HG03139 (cell line): ENCODE data around the gene PPP1R16B.

ENCODE experiments used
- ATAC-seq: cut with Tn5 transposase; IDR thresholded peaks from one replicate; pipeline ENCODE4 v1.9.1; 2021; ENCODE audit not compliant: unreplicated experiment

The PPP1R16B gene

DNA sequence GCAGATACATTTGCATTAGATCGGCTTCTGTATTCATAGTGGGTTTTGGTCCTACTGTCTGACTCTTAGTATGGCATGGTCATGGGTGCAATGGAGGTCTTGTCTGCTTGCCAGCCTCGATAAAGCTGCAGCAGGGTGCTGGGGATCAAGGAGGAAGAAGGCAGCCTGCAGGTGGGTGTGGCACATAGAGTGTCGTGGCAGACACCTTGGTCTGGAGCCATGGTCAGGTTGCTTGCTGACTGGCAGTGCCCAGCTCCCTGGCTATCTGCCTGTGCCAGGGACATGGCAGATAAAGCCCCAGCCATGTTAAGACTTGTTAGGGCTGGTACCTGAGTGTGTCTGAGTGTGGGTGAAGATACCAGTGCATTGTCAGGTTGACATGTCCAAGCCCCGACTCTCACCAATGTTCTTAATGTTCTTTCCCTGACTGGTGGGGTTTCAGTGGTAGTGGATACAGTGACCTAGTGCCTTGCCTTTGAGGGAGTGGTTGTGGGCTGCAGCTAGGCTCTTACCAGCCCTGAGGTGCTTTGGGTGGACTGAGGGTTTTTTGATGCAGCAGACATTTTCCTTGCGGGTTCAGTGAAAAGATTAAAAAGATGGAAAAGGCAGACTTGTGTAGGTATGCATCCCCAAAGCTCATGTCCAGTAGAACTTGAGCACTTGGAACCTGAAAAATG lies 122.5 kb downstream of the PPP1R16B start:
- no peak for ATAC-seq

- ATAC-seq: no peak
Measured at GRCh38 chr20:38930242-38930569, 124.7 kb downstream of the PPP1R16B start.

- ATAC-seq: no peak
Measured at GRCh38 chr20:38931984-38932383, 126.5 kb downstream of the PPP1R16B start.

DNA sequence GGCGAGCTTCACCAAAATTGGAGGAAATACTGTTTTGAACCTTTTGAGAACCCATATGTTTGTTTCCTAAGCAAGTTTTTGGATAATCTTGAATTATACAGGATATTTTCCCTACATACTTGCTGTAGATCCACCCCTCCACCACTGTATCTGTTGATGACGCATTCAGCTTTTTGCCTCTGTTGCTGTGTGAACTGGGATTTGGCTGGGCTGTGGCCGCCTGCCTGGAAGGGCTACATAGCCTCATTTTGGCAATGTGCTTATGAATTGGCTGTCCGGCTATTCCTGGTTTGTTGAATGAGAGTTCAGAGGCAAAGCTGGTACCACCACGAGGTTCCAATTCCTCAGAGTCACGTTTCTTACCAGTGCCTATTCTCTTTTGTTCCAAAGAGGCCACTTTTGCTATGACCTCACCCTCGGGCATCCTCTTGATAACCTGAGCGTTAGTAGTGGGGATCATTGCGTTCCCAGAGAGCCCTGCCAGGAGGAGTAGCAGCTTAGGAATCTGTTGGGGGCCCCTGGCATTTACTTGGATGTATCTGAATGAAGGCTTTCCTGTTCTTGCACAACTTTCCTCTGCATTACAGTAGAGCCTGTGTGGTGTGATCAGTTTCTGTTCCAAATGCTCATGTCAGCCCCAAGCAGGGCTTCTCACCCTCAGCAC lies 127.1 kb downstream of the PPP1R16B start:
- no peak for ATAC-seq

GRCh38 chr20:38934530-38934929 lies 129.0 kb downstream of the PPP1R16B start:
- ATAC-seq: no peak

DNA sequence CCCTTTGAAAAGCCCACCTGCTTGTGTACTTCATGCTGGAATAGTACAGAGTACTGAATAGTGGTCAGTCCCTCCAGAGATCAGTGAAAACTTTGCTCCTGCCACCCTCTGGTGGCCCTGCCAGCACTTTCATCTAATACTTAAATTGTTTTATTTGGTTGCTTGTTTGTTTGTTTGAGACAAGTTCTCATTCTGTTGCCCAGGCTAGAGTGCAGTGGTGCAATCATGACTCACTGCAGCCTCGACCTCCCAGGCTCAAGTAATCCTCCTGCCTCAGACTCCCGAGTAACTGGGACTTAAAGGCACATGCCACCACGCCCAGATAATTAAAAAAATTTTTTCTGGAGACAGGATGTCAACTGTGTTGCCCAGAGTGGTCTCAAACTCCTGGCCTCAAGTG lies 129.8 kb downstream of the PPP1R16B start:
- no peak for ATAC-seq

- no peak for ATAC-seq
Measured at GRCh38 chr20:38935967-38936407, 130.5 kb downstream of the PPP1R16B start.

- ATAC-seq: no peak
Measured at GRCh38 chr20:38937000-38937399, 131.5 kb downstream of the PPP1R16B start.

DNA sequence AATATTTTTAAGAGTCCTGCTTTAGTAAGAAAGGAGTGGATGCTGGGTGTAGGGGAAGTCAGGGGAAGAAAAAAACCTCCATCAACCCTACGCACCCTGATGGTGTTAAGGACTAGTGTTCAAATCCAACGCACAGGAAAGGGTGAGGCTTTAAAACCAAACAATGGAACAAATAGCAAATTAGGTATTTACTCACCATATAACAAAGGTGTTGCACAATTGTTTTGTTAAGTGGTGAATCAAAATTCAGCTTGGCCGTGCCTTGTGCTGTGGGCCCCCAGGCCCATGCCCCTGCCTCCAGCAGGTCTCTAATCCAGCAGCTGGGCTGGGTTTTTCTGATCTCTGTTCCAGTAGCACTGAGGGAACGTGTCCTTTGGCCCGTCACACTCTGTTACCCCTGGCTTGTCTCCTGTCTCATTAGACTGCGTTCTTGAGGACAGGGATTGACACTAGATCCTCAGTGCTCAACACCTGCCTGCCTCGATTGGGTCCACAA lies 132.5 kb downstream of the PPP1R16B start:
- ATAC-seq: no peak

GRCh38 chr20:38939686-38940085 lies 134.2 kb downstream of the PPP1R16B start:
- no peak for ATAC-seq

- no peak for ATAC-seq
Measured at GRCh38 chr20:38940644-38941043, 135.1 kb downstream of the PPP1R16B start.

GRCh38 chr20:38941726-38942389 lies 136.4 kb downstream of the PPP1R16B start:
- ATAC-seq: no peak

- ATAC-seq: no peak
Measured at GRCh38 chr20:38945012-38945411, 139.5 kb downstream of the PPP1R16B start.

GRCh38 chr20:38946836-38947235 lies 141.3 kb downstream of the PPP1R16B start:
- ATAC-seq: no peak

DNA sequence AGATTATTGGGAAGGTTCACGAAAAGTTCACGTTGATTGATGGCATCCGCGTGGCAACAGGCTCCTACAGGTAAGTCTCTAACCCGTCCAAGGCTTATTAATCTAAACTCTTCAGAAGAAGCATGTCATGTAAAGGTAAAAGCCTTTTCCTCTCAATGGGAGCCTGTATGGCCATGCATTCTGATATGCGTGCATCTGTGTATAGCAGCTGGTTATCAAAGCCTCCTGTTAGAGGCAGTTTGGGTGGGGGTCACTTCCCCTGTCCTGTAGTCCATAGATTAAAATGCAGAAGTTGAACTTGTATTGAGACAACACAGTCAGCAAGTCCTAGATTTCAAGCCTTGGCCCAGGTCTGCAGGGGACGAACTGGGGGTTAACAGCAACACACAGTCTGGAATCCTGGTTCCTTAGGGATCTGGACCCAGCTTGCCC lies 142.4 kb downstream of the PPP1R16B start:
- no peak for ATAC-seq

GRCh38 chr20:38950254-38950653 lies 144.8 kb downstream of the PPP1R16B start:
- no peak for ATAC-seq

DNA sequence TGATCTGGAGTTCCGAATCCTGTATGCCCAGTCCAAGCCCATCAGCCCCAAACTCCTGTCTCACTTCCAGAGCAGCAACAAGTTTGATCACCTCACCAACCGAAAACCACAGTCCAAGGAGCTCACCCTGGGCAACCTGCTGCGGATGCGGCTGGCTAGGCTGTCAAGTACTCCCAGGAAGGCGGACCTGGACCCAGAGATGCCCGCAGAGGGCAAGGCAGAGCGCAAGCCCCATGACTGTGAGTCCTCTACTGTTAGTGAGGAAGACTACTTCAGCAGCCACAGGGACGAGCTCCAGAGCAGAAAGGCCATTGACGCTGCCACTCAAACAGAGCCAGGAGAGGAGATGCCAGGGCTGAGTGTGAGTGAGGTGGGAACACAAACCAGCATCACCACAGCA lies 146.1 kb downstream of the PPP1R16B start:
- ATAC-seq: no peak

DNA sequence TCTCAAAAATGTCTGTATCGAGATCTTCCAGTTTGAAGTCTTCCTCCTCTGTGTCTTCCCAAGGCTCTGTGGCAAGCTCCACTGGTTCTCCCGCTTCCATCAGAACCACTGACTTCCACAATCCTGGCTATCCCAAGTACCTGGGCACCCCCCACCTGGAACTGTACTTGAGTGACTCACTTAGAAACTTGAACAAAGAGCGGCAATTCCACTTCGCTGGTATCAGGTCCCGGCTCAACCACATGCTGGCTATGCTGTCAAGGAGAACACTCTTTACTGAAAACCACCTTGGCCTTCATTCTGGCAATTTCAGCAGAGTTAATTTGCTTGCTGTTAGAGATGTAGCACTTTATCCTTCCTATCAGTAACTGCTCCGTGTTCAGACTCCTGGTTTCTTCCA lies 146.7 kb downstream of the PPP1R16B start:
- no peak for ATAC-seq

GRCh38 chr20:38953630-38954340 lies 148.3 kb downstream of the PPP1R16B start:
- no peak for ATAC-seq

DNA sequence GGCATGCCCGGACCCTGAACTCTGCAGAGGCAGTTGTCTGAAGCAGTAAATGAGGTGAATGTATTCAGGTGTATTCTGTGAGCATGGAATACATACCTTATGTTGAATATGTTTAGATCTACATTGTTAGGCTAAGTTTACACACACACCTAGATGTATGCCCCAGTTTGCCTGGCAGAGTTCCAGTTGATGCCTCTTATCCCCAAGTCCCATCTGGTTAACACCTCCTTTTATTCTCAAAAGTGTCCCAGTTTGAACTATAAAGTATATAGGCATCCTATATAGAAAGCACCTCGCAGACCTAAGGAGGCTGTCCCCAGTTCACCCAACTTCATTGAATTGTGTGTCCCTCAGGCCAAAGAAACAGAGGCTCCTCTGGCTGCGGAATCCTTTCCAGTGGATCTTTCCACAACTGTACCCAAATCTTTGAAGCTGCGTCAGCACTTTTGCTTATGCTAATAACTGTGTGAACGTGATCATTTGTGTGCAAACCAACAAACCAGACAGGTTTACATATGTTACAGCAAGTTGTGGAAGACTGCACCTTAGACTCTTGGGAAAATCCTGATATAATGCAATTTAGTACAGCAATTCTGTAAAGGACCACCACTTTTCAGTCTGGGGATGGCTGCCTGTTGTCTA lies 151.9 kb downstream of the PPP1R16B start:
- no peak for ATAC-seq

DNA sequence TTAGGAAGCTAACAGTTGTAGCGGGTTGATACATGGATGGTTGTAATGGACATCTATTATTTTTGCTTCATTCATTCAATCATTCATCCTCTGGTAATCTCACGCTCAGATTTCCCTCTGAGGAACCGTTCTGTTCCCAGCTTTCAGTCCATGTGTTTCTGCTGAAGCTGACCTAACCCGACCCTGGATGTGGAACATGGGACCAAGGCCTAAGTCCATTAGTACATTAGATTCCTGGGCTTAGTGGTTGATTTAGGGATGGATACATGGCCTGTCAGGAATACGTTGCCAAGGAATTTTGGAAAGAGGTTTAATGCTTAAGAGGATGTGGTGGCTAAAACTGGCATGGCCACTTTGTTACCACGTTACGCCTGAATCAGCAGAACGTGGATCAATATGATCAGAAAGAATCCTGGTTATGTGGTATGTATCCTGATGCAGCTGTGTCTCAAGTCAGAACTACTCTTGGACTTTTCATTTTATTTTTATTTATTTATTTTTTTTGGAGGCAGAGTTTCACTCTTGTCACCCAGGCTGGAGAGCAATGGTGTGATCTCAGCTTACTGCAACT lies 152.5 kb downstream of the PPP1R16B start:
- no peak for ATAC-seq
